ENCODE results near the gene RAP1GAP2.

GRCh38 chr17:2878751-2879254 is 82.6 kb downstream of the RAP1GAP2 start:
- TF ChIP-seq, protein P1, sequence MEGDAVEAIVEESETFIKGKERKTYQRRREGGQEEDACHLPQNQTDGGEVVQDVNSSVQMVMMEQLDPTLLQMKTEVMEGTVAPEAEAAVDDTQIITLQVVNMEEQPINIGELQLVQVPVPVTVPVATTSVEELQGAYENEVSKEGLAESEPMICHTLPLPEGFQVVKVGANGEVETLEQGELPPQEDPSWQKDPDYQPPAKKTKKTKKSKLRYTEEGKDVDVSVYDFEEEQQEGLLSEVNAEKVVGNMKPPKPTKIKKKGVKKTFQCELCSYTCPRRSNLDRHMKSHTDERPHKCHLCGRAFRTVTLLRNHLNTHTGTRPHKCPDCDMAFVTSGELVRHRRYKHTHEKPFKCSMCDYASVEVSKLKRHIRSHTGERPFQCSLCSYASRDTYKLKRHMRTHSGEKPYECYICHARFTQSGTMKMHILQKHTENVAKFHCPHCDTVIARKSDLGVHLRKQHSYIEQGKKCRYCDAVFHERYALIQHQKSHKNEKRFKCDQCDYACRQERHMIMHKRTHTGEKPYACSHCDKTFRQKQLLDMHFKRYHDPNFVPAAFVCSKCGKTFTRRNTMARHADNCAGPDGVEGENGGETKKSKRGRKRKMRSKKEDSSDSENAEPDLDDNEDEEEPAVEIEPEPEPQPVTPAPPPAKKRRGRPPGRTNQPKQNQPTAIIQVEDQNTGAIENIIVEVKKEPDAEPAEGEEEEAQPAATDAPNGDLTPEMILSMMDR (IDR thresholded peaks at IDR 0.05), result no peak
- TF ChIP-seq POLR2AphosphoS5 (IDR thresholded peaks at IDR 0.05), result no peak
